ENCODE data around the gene FBN1.

The FBN1 gene

DNA sequence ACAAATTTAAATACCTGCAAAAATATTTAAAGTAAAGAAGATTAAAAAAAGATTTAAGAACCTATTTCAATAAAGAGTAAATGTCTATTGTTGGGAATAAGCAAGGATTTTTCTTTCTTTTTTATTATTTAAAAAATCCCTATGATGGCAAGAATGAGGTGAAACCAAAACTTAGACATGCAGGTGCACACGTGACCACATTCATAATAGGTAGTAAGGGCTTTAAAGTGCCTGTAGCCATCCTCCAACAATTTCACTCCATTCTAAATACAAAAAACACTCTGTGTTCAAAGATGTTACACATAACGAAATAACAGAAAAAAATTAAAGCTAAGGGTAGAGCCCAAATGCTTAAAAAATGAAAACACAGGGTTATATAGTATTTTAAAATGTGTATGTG, 74.0 kb downstream of the FBN1 start:
- TF ChIP-seq CTCF (IDR thresholded peaks at IDR 0.05; ENCODE audit: low read depth, low read length, missing control alignments), result no peak
- H3K4me3 ChIP-seq (ENCODE audit: low read depth, low read length), result no peak overlapping the region
- in situ Hi-C loops (cut with HindIII; ENCODE audit: low sequenced_read_pairs), result loop anchor here (5.0 kb wide), 1 partner anchor 49 kb away; no protein-coding TSS in a partner anchor
- no peak for DNase-seq (ENCODE audit: low read depth)

DNA sequence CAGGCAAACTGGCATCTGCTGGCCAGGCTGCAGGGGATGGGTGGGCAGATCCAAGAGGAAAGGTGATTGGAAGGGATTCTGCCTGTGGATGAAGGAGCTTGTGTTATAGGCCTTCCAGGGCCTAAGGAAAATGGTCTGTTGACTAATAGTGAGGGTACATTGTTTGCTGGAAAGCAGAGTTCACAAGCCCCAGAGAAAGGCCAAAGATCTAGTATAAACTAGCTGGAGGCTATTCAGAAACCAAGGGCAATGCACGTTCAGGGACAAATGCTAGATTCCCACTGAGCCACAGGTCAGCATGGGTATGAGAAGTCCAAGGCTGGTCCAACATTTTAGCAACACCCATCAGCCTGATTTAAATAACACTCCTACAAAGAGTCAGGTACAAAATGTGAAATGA, 74.7 kb downstream of the FBN1 start:
- TF ChIP-seq CTCF (IDR thresholded peaks at IDR 0.05; ENCODE audit: low read depth, low read length, missing control alignments), result no peak
- no peak overlapping the region for H3K4me3 ChIP-seq (ENCODE audit: low read depth, low read length)
- in situ Hi-C loops (cut with HindIII; ENCODE audit: low sequenced_read_pairs), result loop anchor here (5.0 kb wide), 1 partner anchor 49 kb away; no protein-coding TSS in a partner anchor
- no peak for DNase-seq (ENCODE audit: low read depth)

DNA sequence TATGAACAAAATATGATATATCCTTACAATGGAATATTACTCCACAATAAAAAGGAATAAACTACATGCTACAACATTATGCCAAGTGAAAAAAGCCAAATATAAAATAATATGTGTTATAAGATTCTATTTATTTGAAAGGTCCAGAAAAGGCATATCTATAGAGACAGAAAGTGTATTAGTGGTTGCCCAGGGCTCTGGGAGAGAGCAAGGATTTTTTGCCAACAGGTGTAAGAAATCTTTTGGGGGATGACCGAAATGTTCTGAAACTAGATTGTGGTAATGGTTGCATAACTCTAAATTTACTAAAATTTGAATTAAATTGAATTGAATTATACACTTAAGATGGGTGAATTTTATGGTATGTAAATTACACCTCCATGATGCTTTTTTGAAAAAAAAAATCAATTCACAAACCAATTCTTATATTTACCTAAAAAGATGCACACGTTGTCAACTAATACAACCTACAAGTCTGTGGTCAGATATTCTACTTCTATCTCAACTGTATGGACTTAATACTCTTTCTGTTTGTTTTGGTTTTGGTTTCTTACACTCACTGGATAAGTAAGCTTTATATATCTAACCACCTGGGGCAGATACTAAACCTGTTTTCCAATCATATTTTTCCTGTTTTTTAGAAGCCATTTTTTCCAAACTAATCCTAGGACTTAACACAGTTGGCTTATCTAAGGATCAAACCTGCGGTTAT, 75.8 kb downstream of the FBN1 start:
- no peak overlapping the region for H3K4me3 ChIP-seq (ENCODE audit: low read depth, low read length)
- DNase-seq (ENCODE audit: low read depth), result no peak
- no peak for TF ChIP-seq CTCF (IDR thresholded peaks at IDR 0.05; ENCODE audit: low read depth, low read length, missing control alignments)
- in situ Hi-C loops (cut with HindIII; ENCODE audit: low sequenced_read_pairs), result loop anchor here (5.0 kb wide), 1 partner anchor 47 kb away; no protein-coding TSS in a partner anchor

DNA sequence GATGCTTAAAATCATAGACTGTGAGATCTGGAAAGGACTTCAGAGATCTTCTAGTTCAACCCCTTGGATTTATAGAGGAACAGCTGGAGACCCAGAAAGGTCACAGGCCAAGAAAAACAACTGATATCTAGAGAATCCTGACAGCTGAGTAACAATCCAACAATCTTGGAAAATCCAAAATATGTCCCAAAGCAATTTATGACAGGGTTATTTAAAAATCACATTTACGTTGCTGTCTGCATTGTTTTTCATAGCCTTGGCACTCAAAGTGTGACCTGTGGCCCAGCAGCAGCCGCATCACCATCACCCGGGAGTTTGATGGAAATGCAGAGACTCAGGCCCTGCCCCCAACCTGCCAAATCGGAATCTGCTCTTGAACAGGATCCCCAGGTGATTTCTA, 78.8 kb downstream of the FBN1 start:
- H3K4me3 ChIP-seq (ENCODE audit: low read depth, low read length), result no peak overlapping the region
- no peak for TF ChIP-seq CTCF (IDR thresholded peaks at IDR 0.05; ENCODE audit: low read depth, low read length, missing control alignments)
- DNase-seq (ENCODE audit: low read depth), result no peak
- in situ Hi-C loops (cut with HindIII; ENCODE audit: low sequenced_read_pairs), result no loop called here

DNA sequence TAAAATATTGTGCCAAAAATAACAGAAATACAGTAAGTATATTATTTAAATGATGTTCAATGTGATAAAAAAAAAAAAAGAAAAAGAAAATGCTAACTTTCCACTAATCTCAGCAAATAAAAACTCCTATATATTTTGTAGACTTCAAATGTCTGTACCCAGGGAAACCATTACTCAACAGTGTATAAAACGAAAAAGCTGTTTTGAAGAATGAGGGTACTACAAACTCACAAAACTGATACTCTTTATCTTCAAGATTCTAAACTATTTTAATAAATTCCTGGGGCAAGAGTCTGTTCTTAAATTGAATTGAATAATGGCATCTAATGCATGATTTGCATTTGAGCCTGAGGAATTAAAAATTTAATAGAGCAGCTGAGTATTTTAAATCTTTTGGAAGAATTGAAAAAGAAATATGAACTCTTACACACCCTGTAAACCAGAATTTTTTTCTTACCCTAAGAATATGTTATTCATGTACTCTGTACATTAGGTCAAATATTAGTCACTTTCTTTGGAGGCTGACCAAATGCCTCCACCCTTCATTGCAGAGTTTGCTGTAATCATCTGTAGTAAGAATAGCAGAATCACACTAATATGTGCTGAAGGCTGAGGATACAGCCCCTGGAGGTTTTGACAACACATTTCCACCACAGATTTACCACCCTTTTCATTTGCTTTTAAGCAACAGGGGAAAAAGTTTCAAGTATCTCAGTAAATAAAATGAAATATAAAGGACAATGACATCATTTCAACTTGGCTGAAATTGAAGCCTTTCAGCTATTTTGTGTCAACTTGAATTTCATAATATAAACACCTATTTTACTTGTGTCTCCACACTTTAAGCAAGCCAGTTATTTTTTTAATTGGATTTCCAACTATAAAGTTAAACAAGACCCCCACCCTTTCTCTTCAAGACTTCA, 79.7 kb downstream of the FBN1 start:
- H3K4me3 ChIP-seq (ENCODE audit: low read depth, low read length), result no peak overlapping the region
- in situ Hi-C loops (cut with HindIII; ENCODE audit: low sequenced_read_pairs), result no loop called here
- DNase-seq (ENCODE audit: low read depth), result peak; percentile 66
- no peak for TF ChIP-seq CTCF (IDR thresholded peaks at IDR 0.05; ENCODE audit: low read depth, low read length, missing control alignments)

DNA sequence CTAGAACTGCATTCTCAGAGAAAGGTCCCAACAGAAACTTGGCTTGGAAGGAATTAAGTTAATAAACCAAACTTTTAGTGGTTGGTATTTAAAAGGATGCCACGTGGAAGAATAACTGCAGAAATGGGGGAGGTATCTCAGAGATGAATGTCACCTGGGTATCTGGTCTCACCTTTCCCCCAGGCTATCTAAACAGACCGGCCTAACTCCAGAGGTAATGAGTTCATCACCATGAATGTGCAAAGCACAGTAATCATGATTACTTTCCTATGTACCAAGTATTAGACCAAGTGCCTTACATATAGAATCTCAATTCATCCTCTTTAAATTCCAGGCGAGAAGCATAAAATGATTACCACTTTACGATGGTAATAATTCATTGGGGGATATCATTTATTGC, 80.8 kb downstream of the FBN1 start:
- in situ Hi-C loops (cut with HindIII; ENCODE audit: low sequenced_read_pairs), result no loop called here
- DNase-seq (ENCODE audit: low read depth), result no peak
- no peak for TF ChIP-seq CTCF (IDR thresholded peaks at IDR 0.05; ENCODE audit: low read depth, low read length, missing control alignments)
- H3K4me3 ChIP-seq (ENCODE audit: low read depth, low read length), result no peak overlapping the region
